Activated naive CD4-positive, alpha-beta T cell (primary cell): ENCODE data around the gene GPR4.
A peak's percentile ranks its signal among the peaks of the same experiment; 100 is the strongest.

Experiments used
- DNase-seq, 4 experiments: peaks; one replicate each; lab custom pipeline; 2025; lab: John Stamatoyannopoulos, UW

GPR4 gene

GRCh38 chr19:45589768-45590167 lies 12.2 kb downstream of the GPR4 start:
- no peak for DNase-seq

GRCh38 chr19:45587873-45588272 lies 14.1 kb downstream of the GPR4 start:
- no peak for DNase-seq

- no peak for DNase-seq
Measured at GRCh38 chr19:45585158-45585577, 16.8 kb downstream of the GPR4 start.

GRCh38 chr19:45584332-45585157 lies 17.5 kb downstream of the GPR4 start, which contains the start of gene OPA3:
OPA3 (minus strand) TSS chr19:45584802; CDS start chr19:45584764, 38 bp downstream.
- DNase-seq: peak; percentile 95 to 98 (median 97)

GRCh38 chr19:45581576-45581975 lies 20.4 kb downstream of the GPR4 start:
- DNase-seq: no peak

GRCh38 chr19:45578861-45579260 lies 23.2 kb downstream of the GPR4 start:
- no peak for DNase-seq

- DNase-seq: no peak
Measured at GRCh38 chr19:45577111-45577905, 24.7 kb downstream of the GPR4 start.

- DNase-seq: no peak
Measured at GRCh38 chr19:45576682-45577081, 25.3 kb downstream of the GPR4 start.

- no peak for DNase-seq
Measured at GRCh38 chr19:45575216-45575615, 26.8 kb downstream of the GPR4 start.

- DNase-seq: no peak
Measured at GRCh38 chr19:45574526-45574925, 27.5 kb downstream of the GPR4 start.

GRCh38 chr19:45571457-45572220 lies 30.4 kb downstream of the GPR4 start:
- DNase-seq: no peak

GRCh38 chr19:45569619-45570421 lies 32.2 kb downstream of the GPR4 start:
- peak; percentile 13 to 49 (median 29) for DNase-seq

- DNase-seq: no peak
Measured at GRCh38 chr19:45568732-45569131, 33.3 kb downstream of the GPR4 start.

- DNase-seq: no peak
Measured at GRCh38 chr19:45567609-45568008, 34.4 kb downstream of the GPR4 start.

- no peak for DNase-seq
Measured at GRCh38 chr19:45564131-45564780, 37.8 kb downstream of the GPR4 start.

GRCh38 chr19:45560686-45561085 lies 41.3 kb downstream of the GPR4 start:
- no peak for DNase-seq

GRCh38 chr19:45560038-45560437 lies 42.0 kb downstream of the GPR4 start:
- DNase-seq: no peak

- peak in 3 of 4 experiments; percentile 10 to 47 (median 32) for DNase-seq
Measured at GRCh38 chr19:45558399-45558878, 43.6 kb downstream of the GPR4 start.

GRCh38 chr19:45556835-45557234 lies 45.2 kb downstream of the GPR4 start:
- DNase-seq: no peak

GRCh38 chr19:45554481-45554880 lies 47.5 kb downstream of the GPR4 start:
- no peak for DNase-seq

- DNase-seq: no peak
Measured at GRCh38 chr19:45553464-45553863, 48.5 kb downstream of the GPR4 start.
